Glomerular endothelial cell (primary cell): Measurements from ENCODE around the gene OMA1. TPM values are rescaled to one million over a fixed set of nuclear protein-coding genes. Genes with fewer than 3 reads are reported as not detected.

Source experiments
- DNase-seq: peaks from one replicate; pipeline ENCODE4 v3.0.0-alpha.2; 2011; ENCODE audit warnings: low read depth, low spot score; ENCODE audit errors: extremely low read depth
- total RNA-seq: library from RNA; depleted of rRNA; stranded (reverse); fragments of >200 nt; gene quantifications from 2 replicates; pipeline ENCODE4 v1.2.3, GENCODE V29; 2015

The OMA1 gene
- total RNA-seq, 1 donor from 2014 or later = 8.9 TPM

GRCh38 chr1:58465825-58466629, 80.5 kb downstream of the OMA1 start:
- no peak for DNase-seq

GRCh38 chr1:58465176-58465575, 81.3 kb downstream of the OMA1 start:
- no peak for DNase-seq

GRCh38 chr1:58460469-58460868, 86.1 kb downstream of the OMA1 start:
- DNase-seq = no peak

- no peak for DNase-seq
Measured at GRCh38 chr1:58459911-58460310, 86.6 kb downstream of the OMA1 start.

GRCh38 chr1:58457023-58457635, 89.4 kb downstream of the OMA1 start:
- DNase-seq = no peak

- no peak for DNase-seq
Measured at GRCh38 chr1:58456470-58456869, 90.1 kb downstream of the OMA1 start.

GRCh38 chr1:58454807-58455206, 91.7 kb downstream of the OMA1 start:
- DNase-seq = no peak

- DNase-seq = no peak
Measured at GRCh38 chr1:58454385-58454784, 92.1 kb downstream of the OMA1 start.

- DNase-seq = no peak
Measured at GRCh38 chr1:58451560-58452191, 94.8 kb downstream of the OMA1 start.

GRCh38 chr1:58447886-58448285, 98.6 kb downstream of the OMA1 start:
- DNase-seq = no peak

- DNase-seq = no peak
Measured at GRCh38 chr1:58447042-58447441, 99.5 kb downstream of the OMA1 start.

- no peak for DNase-seq
Measured at GRCh38 chr1:58446368-58446767, 100.2 kb downstream of the OMA1 start.

GRCh38 chr1:58443986-58444868, 102.3 kb downstream of the OMA1 start:
- no peak for DNase-seq

GRCh38 chr1:58442114-58442513, 104.4 kb downstream of the OMA1 start:
- no peak for DNase-seq

- DNase-seq = no peak
Measured at GRCh38 chr1:58441699-58442098, 104.8 kb downstream of the OMA1 start.

GRCh38 chr1:58440696-58441095, 105.8 kb downstream of the OMA1 start:
- no peak for DNase-seq

GRCh38 chr1:58439946-58440345, 106.6 kb downstream of the OMA1 start:
- no peak for DNase-seq

- no peak for DNase-seq
Measured at GRCh38 chr1:58438468-58438867, 108.1 kb downstream of the OMA1 start.

- DNase-seq = no peak
Measured at GRCh38 chr1:58437623-58438022, 108.9 kb downstream of the OMA1 start.

- no peak for DNase-seq
Measured at GRCh38 chr1:58436615-58437297, 109.8 kb downstream of the OMA1 start.
